ENCODE measurements around the gene NOB1.
"Not testable (repeated sequence)": the region's sequence is repeated elsewhere in the genome, so short reads cannot be mapped to it uniquely, and the experiment has no call there.

Gene NOB1

DNA sequence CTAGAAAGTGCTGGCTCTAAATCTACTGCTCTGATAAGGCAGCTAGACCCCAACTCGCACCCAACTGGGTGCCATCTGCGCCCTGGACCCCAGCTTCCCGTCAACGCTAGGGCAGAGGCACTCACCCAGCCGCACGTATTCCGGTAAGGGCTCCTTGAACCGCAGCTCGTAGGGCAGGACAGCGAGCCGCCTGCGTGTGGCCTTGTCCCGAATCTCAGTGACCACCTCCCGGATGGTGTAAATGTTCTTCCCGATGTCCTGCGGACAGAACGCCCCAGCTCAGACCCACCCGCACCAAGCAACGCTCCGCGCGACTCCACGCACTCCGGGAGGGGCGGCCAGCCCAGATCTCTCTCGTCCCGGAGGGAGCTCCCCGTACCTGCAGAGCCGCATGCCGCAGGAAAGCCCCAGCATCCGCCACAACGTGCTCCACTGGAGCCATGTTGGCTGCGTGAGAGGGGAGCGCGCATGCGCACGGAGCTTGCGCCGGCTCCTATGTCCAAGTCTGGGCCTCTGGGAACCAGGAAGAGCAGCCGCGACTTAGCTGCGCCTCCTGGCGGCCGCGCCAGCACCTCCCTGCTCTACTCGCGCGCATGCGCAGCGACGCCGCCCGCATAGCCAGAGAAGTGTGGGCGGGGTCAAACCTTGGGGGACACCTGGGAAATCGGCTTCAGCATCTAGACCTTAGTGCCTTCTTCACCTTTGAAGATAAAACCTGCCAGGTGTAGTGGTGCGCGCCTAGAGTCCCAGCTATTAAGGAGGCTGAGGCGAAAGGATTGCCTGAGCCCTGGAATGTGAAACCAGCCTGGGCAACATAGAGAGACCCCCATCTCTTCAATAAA, at the start of gene NOB1:
Gene NOB1, minus strand, starts transcription at position 458 of the 842 bp plus-strand sequence. Its CDS starts 16 bp downstream, at position 442.
- TF ChIP-seq, protein P1, sequence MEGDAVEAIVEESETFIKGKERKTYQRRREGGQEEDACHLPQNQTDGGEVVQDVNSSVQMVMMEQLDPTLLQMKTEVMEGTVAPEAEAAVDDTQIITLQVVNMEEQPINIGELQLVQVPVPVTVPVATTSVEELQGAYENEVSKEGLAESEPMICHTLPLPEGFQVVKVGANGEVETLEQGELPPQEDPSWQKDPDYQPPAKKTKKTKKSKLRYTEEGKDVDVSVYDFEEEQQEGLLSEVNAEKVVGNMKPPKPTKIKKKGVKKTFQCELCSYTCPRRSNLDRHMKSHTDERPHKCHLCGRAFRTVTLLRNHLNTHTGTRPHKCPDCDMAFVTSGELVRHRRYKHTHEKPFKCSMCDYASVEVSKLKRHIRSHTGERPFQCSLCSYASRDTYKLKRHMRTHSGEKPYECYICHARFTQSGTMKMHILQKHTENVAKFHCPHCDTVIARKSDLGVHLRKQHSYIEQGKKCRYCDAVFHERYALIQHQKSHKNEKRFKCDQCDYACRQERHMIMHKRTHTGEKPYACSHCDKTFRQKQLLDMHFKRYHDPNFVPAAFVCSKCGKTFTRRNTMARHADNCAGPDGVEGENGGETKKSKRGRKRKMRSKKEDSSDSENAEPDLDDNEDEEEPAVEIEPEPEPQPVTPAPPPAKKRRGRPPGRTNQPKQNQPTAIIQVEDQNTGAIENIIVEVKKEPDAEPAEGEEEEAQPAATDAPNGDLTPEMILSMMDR (conservative IDR thresholded peaks at IDR 0.05), result peak; percentile 99
- TF ChIP-seq ZFX (IDR thresholded peaks at IDR 0.05), result no peak
- peak within 1 kb of the TSS; percentile 92 for H3K27ac ChIP-seq

DNA sequence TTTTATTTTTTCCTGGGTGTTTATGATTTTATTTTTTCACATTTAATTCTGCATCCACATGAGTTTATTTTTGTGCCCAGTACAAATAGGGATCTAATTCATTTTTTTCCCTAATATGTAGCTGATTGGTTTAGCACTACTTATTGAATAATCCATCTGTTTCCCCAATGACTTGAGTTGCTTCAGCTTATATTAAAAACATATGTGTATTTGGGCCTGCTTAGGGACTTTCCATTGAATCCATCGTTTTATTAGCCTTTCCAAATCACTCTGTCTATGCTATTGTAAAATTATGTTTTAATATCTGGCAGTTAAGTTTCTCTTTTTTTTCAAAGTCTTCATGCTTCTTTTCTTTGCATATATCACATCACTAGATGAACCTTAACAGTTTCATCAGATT, 49.6 kb upstream of the NOB1 start:
- no peak overlapping the region for H3K27ac ChIP-seq
- no peak for TF ChIP-seq ZFX (IDR thresholded peaks at IDR 0.05)
- TF ChIP-seq, protein P1 (conservative IDR thresholded peaks at IDR 0.05), result no peak

DNA sequence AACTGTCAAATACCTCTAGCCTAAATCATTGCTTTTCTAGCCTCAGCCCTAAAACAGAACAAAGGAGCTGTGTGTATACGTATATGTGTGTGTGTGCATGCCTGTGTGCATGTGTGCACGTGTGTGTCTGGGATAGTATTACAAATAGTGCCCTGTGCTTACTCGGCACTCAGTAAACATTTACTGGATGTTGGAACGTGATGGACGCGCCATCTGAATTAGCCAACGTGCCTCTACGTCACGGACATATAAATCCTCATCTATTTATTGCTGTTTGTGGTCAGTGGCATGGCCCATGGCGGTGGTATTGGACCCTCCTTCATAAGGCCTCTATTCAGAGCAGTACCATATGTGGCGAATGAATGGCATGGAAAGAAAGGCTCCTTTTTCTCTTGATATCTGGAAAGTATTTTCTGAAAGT, 44.9 kb upstream of the NOB1 start:
- no peak overlapping the region for H3K27ac ChIP-seq
- no peak for TF ChIP-seq ZFX (IDR thresholded peaks at IDR 0.05)
- TF ChIP-seq, protein P1 (conservative IDR thresholded peaks at IDR 0.05), result no peak

DNA sequence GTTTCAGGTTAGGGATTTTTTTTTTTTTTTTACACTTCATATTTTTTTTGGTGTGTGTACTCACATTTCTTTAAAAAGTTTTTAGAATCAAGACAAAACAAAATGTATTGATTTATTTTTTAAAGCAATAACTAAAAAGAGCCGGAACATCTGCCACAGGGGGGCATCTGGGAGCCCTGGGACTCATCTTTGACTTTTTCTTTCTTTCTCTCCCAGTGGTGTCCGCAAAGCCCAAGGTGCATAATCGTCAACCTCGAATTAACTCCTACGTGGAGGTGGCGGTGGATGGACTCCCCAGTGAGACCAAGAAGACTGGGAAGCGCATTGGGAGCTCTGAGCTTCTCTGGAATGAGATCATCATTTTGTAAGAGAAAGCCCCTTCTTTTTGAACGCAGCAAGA, 43.7 kb upstream of the NOB1 start:
- TF ChIP-seq, protein P1 (conservative IDR thresholded peaks at IDR 0.05), result 0 out of 2 replicates have a peak, but pooled peaks have one; percentile 11
- no peak for TF ChIP-seq ZFX (IDR thresholded peaks at IDR 0.05)
- H3K27ac ChIP-seq, result no peak overlapping the region

DNA sequence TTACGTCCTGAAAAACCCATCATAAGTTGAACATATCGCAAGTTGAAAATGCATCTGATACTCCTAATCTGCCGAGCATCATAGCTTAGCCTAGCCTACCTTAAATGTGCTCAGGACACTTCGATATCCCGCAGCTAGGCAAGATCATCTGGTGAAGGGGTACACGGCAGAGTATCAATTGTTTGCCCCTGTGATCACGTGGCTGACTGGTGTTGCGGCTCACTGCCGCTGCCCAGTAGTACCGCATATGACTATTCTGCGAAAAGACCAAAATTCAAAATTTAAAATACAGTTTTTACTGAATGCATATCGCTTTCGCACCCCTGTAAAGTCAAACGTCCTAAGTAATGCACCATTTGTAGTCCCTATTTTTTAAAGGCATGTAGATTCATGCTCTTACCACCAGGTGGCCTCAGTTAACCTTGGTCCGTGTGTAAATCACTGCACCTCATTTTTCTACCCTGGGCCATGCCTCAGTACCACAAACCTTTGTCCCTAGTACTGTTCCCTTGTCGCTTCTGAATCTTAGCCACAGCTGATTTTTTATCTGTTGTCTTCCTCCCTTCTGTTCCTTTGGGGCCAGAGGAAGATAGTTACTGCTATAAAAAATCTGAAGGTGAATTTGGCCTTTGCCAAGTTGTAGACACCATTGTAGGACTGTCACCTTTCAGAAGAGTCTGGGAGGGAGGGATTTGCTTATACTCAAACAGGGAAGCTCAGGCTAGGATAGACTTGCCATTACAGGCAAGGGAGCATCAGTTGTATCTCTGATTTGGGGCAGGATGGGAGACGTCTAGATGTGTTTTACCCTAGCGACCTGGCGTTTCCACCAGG, 41.8 kb upstream of the NOB1 start:
- no peak overlapping the region for H3K27ac ChIP-seq
- TF ChIP-seq, protein P1 (conservative IDR thresholded peaks at IDR 0.05), result peak; percentile 81
- no peak for TF ChIP-seq ZFX (IDR thresholded peaks at IDR 0.05)

DNA sequence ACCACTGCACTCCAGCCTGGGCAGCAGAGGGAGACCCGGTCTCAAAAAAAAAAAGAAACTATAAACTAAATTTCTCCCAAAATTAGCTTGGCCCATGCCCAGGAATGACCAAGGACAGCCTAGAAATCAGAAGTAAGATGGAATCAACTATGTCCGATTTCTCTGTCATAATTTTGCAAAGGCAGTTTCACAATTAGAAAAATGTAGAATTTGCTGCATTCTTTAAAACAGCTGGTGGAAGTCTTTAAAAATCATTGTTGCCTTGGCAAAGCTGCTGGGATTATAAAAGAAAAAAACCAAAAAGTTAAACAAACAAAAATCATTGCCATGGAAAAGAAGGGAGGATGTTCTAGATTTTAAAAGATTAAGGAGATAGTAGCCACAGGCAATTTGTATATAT, 39.8 kb upstream of the NOB1 start:
- TF ChIP-seq ZFX (IDR thresholded peaks at IDR 0.05), result no peak
- no peak overlapping the region for H3K27ac ChIP-seq

DNA sequence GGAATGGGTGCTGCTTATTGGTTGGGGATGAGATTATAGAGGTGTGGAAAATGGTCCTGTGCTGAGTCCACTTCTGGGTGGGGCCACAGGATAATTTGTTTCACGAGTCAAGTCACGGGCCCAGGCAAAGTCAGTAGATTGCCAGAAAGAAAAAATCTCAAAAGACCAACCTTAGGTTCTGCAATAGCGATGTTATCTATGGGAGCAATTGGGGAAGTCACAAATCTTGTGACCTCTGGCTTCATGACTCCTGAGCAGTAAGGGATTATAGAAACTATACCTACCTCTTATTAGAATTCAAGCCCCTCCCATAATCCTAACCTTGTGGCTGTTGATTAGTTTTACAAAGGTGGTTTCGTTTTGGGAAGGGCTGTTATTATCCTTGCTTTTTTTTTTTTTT, 38.8 kb upstream of the NOB1 start:
- TF ChIP-seq, protein P1 (conservative IDR thresholded peaks at IDR 0.05), result no peak
- TF ChIP-seq ZFX (IDR thresholded peaks at IDR 0.05), result no peak
- no peak overlapping the region for H3K27ac ChIP-seq

DNA sequence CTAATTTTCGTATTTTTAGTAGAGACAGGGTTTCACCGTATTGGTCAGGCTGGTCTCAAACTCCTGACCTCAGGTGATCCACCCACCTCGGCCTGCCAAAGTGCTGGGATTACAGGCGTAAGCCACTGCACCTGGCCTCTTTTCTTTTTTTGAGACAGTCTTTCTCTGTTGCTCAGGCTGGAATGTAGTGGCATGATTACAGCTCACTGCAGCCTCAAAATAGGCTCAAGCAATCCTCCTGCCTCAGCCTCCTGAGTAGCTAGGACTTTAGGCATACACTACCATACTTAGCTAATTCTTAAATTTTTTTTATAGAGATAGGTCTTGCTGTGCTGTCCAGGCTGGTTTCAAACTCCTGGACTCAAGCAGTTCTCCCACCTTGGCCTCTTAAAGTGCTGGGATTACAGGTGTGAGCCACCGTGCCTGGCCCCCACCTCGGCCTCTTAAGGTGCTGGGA, 36.7 kb upstream of the NOB1 start:
- not testable (repeated sequence) for H3K27ac ChIP-seq

Data from C4-2B (cell line).